ENCODE measurements around the gene ALDH18A1. TPM values are rescaled to one million over a fixed set of nuclear protein-coding genes. Genes with fewer than 3 reads are reported as not detected.
"Not testable (repeated sequence)": the region's sequence is repeated elsewhere in the genome, so short reads cannot be mapped to it uniquely, and the experiment has no call there.

The ALDH18A1 gene
- total RNA-seq, 2 experiments from 2014 or later = 82.1 to 91.7 TPM

- Mint-ChIP-seq H3K27ac (no peak overlapping the region), H3K4me3 (no peak overlapping the region), H3K9me3 (no peaks in the 10 kb centered on the region), H3K27me3 (ENCODE audit: low read depth) (no peaks in the 10 kb centered on the region), H3K36me3 (ENCODE audit: low read depth) (peaks cover 10% of the 10 kb centered on the region), H3K4me1 (ENCODE audit: low read depth) (no peaks in the 10 kb centered on the region)
- CTCF ChIA-PET = interaction anchor here (0.5 kb wide), 1 partner anchor 75 kb away, joined by 3 read pairs; no protein-coding TSS in a partner anchor
- DNase-seq = no peak
- intact Hi-C loops (cut with micrococcal nuclease) = no loop called here
These were observed 18.1 kb upstream of the ALDH18A1 start for GRCh38 chr10:95674643-95675042.

GRCh38 chr10:95672641-95673040 is 16.1 kb upstream of the ALDH18A1 start:
- DNase-seq; intact Hi-C loops (cut with micrococcal nuclease); H3K27ac Mint-ChIP-seq; H3K27me3 Mint-ChIP-seq (ENCODE audit: low read depth); H3K9me3 Mint-ChIP-seq; H3K4me1 Mint-ChIP-seq (ENCODE audit: low read depth); H3K4me3 Mint-ChIP-seq: not testable (repeated sequence)
- peaks cover 19% of the 10 kb centered on the region for H3K36me3 Mint-ChIP-seq (ENCODE audit: low read depth)
- CTCF ChIA-PET = interaction anchor here (0.7 kb wide), 1 partner anchor 210 kb away, joined by 5 read pairs; no protein-coding TSS in a partner anchor

GRCh38 chr10:95664543-95664942 is 8.0 kb upstream of the ALDH18A1 start:
- Mint-ChIP-seq H3K4me3 (no peak overlapping the region), H3K4me1 (ENCODE audit: low read depth) (no peaks in the 10 kb centered on the region), H3K27ac (no peak overlapping the region), H3K36me3 (ENCODE audit: low read depth) (peaks cover 16% of the 10 kb centered on the region), H3K9me3 (no peaks in the 10 kb centered on the region), H3K27me3 (ENCODE audit: low read depth) (no peaks in the 10 kb centered on the region)
- intact Hi-C loops (cut with micrococcal nuclease) = no loop called here
- CTCF ChIA-PET = interaction anchor here (0.6 to 1.0 kb wide), 2 partner anchors 30 to 382 kb away, joined by 5 read pairs; no protein-coding TSS in a partner anchor
- no peak for DNase-seq

- intact Hi-C loops (cut with micrococcal nuclease) = no loop called here
- H3K27ac Mint-ChIP-seq = no peak overlapping the region
- H3K4me3 Mint-ChIP-seq = no peak overlapping the region
- H3K27me3 Mint-ChIP-seq (ENCODE audit: low read depth) = no peaks in the 10 kb centered on the region
- peaks cover under 1% of the 10 kb centered on the region for H3K4me1 Mint-ChIP-seq (ENCODE audit: low read depth)
- H3K36me3 Mint-ChIP-seq (ENCODE audit: low read depth) = peaks cover 12% of the 10 kb centered on the region
- DNase-seq = no peak
- H3K9me3 Mint-ChIP-seq = no peaks in the 10 kb centered on the region
- CTCF ChIA-PET = interaction anchor here (0.8 kb wide), 1 partner anchor 30 kb away, joined by 3 read pairs; the partner anchor contains the start of gene TCTN3
These were observed 7.0 kb upstream of the ALDH18A1 start for GRCh38 chr10:95663496-95663895.

GRCh38 chr10:95661818-95662217 is 5.3 kb upstream of the ALDH18A1 start:
- no peaks in the 10 kb centered on the region for H3K27me3 Mint-ChIP-seq (ENCODE audit: low read depth)
- intact Hi-C loops (cut with micrococcal nuclease) = no loop called here
- peaks cover 6% of the 10 kb centered on the region for H3K4me1 Mint-ChIP-seq (ENCODE audit: low read depth)
- DNase-seq = no peak
- CTCF ChIA-PET = interaction anchor here (0.6 kb wide), 1 partner anchor 203 kb away, joined by 5 read pairs; no protein-coding TSS in a partner anchor
- no peak overlapping the region for H3K27ac Mint-ChIP-seq
- no peak overlapping the region for H3K4me3 Mint-ChIP-seq
- H3K9me3 Mint-ChIP-seq = peaks cover 6% of the 10 kb centered on the region
- H3K36me3 Mint-ChIP-seq (ENCODE audit: low read depth) = peaks cover 8% of the 10 kb centered on the region

GRCh38 chr10:95660283-95660682 is 3.8 kb upstream of the ALDH18A1 start:
- Mint-ChIP-seq H3K36me3 (ENCODE audit: low read depth) (peaks cover 11% of the 10 kb centered on the region), H3K27me3 (ENCODE audit: low read depth) (no peaks in the 10 kb centered on the region), H3K9me3 (peaks cover 6% of the 10 kb centered on the region), H3K4me3 (no peak overlapping the region), H3K4me1 (ENCODE audit: low read depth) (peaks cover 15% of the 10 kb centered on the region), H3K27ac (no peak overlapping the region)
- CTCF ChIA-PET = no interaction called here
- intact Hi-C loops (cut with micrococcal nuclease) = no loop called here
- no peak for DNase-seq

- intact Hi-C loops (cut with micrococcal nuclease) = no loop called here
- CTCF ChIA-PET = interaction anchor here (2.4 kb wide), 1 partner anchor 36 kb away, joined by 8 read pairs; the partner anchor contains the start of gene TCTN3
- Mint-ChIP-seq H3K4me3 (peak overlapping the region; percentile 99), H3K27me3 (ENCODE audit: low read depth) (no peaks in the 10 kb centered on the region), H3K27ac (no peak overlapping the region), H3K9me3 (peaks cover 6% of the 10 kb centered on the region), H3K4me1 (ENCODE audit: low read depth) (peaks cover 28% of the 10 kb centered on the region), H3K36me3 (ENCODE audit: low read depth) (peaks cover 25% of the 10 kb centered on the region)
- DNase-seq = no peak
These were observed 739 bp upstream of the ALDH18A1 start for GRCh38 chr10:95657250-95657649.

GRCh38 chr10:95655571-95656290 is 780 bp downstream of the ALDH18A1 start:
- peak; percentile 22 for DNase-seq
- peak overlapping the region; percentile 99 for H3K4me3 Mint-ChIP-seq
- H3K36me3 Mint-ChIP-seq (ENCODE audit: low read depth) = peaks cover 38% of the 10 kb centered on the region
- peaks cover 33% of the 10 kb centered on the region for H3K4me1 Mint-ChIP-seq (ENCODE audit: low read depth)
- CTCF ChIA-PET = interaction anchor here (2.4 kb wide), 1 partner anchor 38 kb away, joined by 8 read pairs; the partner anchor contains the start of gene TCTN3
- intact Hi-C loops (cut with micrococcal nuclease) = loop anchor here (1.0 kb wide), 2 partner anchors 39 to 94 kb away; partner anchors contain the start of gene SORBS1
- H3K27ac Mint-ChIP-seq = peak overlapping the region; percentile 6
- no peaks in the 10 kb centered on the region for H3K27me3 Mint-ChIP-seq (ENCODE audit: low read depth)
- peaks cover 17% of the 10 kb centered on the region for H3K9me3 Mint-ChIP-seq

- Mint-ChIP-seq H3K4me1 (ENCODE audit: low read depth) (peaks cover 33% of the 10 kb centered on the region), H3K27ac (no peak overlapping the region)
These were observed 2.6 kb downstream of the ALDH18A1 start for GRCh38 chr10:95653895-95654294.

GRCh38 chr10:95651346-95652060 is 5.0 kb downstream of the ALDH18A1 start:
- DNase-seq = peak; percentile 5
- Mint-ChIP-seq H3K9me3 (peaks cover 11% of the 10 kb centered on the region), H3K4me1 (ENCODE audit: low read depth) (peaks cover 24% of the 10 kb centered on the region), H3K36me3 (ENCODE audit: low read depth) (peaks cover 59% of the 10 kb centered on the region), H3K4me3 (no peak overlapping the region), H3K27ac (no peak overlapping the region), H3K27me3 (ENCODE audit: low read depth) (no peaks in the 10 kb centered on the region)
- CTCF ChIA-PET = interaction anchor here (1.1 kb wide), 2 partner anchors 42 to 578 kb away, joined by 3 read pairs; partner anchors contain the start of gene TCTN3
- intact Hi-C loops (cut with micrococcal nuclease) = no loop called here

More at GRCh38 chr10:95653895-95654294, 2.6 kb downstream of the ALDH18A1 start:
- intact Hi-C loops (cut with micrococcal nuclease) = no loop called here
- H3K9me3 Mint-ChIP-seq = peaks cover 17% of the 10 kb centered on the region
- H3K27me3 Mint-ChIP-seq (ENCODE audit: low read depth) = no peaks in the 10 kb centered on the region
- H3K36me3 Mint-ChIP-seq (ENCODE audit: low read depth) = peaks cover 51% of the 10 kb centered on the region
- CTCF ChIA-PET = no interaction called here
- no peak for DNase-seq
- H3K4me3 Mint-ChIP-seq = no peak overlapping the region

- intact Hi-C loops (cut with micrococcal nuclease) = no loop called here
- DNase-seq = no peak
- no peaks in the 10 kb centered on the region for H3K27me3 Mint-ChIP-seq (ENCODE audit: low read depth)
- H3K27ac Mint-ChIP-seq = no peak overlapping the region
- CTCF ChIA-PET = interaction anchor here (0.7 to 1.5 kb wide), 3 partner anchors 44 to 1070 kb away, joined by 3 to 8 read pairs (median 4); partner anchors contain the start of genes PIK3AP1 and TCTN3
- H3K36me3 Mint-ChIP-seq (ENCODE audit: low read depth) = peaks cover 55% of the 10 kb centered on the region
- no peak overlapping the region for H3K4me3 Mint-ChIP-seq
- H3K4me1 Mint-ChIP-seq (ENCODE audit: low read depth) = peaks cover 18% of the 10 kb centered on the region
- peaks cover 11% of the 10 kb centered on the region for H3K9me3 Mint-ChIP-seq
These were observed 6.3 kb downstream of the ALDH18A1 start for GRCh38 chr10:95650232-95650631.

GRCh38 chr10:95648138-95648537 is 8.4 kb downstream of the ALDH18A1 start:
- peaks cover 50% of the 10 kb centered on the region for H3K36me3 Mint-ChIP-seq (ENCODE audit: low read depth)
- no peak overlapping the region for H3K4me3 Mint-ChIP-seq
- H3K27me3 Mint-ChIP-seq (ENCODE audit: low read depth) = no peaks in the 10 kb centered on the region
- peaks cover 5% of the 10 kb centered on the region for H3K4me1 Mint-ChIP-seq (ENCODE audit: low read depth)
- no peak for DNase-seq
- intact Hi-C loops (cut with micrococcal nuclease) = no loop called here
- peaks cover 11% of the 10 kb centered on the region for H3K9me3 Mint-ChIP-seq
- CTCF ChIA-PET = no interaction called here
- no peak overlapping the region for H3K27ac Mint-ChIP-seq

All from activated naive CD4-positive, alpha-beta T cell treated with anti-CD3 and anti-CD28 coated beads for 36 hours (primary cell).